Measurements from ENCODE around the gene DPCD.

DNA sequence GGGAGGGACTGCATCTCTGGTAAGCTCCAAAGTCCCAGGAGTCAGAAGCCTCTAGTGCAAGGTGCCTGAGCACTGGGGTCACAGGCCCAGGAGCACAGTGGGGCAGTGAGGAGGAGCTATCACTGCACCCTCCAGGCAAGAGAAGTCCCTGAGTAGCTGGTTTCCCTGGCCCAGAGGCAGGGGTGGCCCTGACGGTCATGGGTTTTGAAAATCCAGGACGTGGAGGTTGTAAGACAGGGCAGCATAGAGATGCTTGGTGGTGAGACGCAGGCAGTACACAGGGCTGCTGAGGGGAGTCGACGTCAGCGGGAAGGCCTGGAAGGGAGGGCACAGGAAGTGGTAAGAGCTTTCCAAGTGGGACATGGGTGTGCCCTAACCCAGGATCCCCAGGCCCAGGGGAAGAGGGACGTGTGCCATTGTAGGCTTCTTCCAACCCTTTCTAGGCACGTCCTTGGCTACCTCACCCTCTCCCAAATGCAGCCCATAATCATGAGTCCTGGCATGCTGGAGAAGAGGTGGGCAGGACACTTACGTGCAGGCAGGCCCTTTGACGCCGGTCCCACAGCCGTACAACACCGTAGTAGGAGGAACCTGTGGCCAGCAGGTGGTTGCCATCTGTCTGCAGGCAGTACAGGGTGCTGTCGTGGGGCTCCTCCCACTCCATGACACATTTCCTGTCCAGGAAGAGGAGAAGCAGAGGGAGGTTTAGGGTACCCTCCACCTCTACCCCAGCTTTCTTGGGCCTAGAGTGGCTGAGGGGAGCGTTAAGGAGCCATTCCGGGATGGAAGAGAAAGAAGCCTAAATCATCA, 23.2 kb downstream of the DPCD start:
- TF ChIP-seq POLR2A (IDR thresholded peaks at IDR 0.05; ENCODE audit: low read length) (no peak), GATA1 (IDR thresholded peaks at IDR 0.05; ENCODE audit: low read depth, low read length) (no peak)
